Stimulated activated CD4-positive, alpha-beta T cell treated with anti-CD3 and anti-CD28 coated beads, Interleukin-2, amount 100 ng/mL, for 24 hours (primary cell): ENCODE data around the gene SURF1.
"Not testable (repeated sequence)": the region's sequence is repeated elsewhere in the genome, so short reads cannot be mapped to it uniquely, and the experiment has no call there.

Experiments used
- DNase-seq, 2 donors: peaks; one replicate each; pipeline ENCODE4 v3.0.0-alpha.2; 2020

SURF1 gene, protein sequence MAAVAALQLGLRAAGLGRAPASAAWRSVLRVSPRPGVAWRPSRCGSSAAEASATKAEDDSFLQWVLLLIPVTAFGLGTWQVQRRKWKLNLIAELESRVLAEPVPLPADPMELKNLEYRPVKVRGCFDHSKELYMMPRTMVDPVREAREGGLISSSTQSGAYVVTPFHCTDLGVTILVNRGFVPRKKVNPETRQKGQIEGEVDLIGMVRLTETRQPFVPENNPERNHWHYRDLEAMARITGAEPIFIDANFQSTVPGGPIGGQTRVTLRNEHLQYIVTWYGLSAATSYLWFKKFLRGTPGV

DNA sequence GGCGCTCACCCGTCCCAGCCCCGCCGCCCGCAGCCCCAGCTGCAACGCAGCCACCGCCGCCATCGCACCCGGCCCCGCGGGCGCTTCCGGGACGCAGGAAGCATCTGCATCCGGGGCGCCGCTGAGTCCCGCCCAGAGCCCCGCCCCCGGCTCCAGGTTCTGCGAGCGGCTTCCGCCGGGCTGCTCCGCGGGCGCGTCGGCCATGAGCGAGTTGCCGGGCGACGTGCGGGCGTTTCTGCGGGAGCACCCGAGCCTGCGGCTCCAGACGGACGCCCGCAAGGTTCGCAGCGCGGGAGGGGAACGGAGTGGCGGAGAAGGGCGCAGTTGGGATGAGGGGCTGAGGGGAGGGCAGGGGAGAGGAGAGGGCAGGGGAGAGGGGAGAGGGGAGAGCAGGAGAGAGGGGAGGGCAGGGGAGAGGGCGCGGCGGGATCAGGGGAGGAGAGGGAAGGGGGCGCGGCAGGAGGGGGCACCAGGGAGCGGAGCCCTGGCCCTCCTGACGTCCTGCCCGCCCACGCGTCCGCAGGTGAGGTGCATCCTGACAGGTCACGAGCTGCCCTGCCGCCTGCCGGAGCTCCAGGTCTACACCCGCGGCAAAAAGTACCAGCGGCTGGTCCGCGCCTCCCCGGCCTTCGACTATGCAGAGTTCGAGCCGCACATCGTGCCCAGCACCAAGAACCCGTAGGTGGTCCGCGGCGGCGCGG, at the start of gene SURF1, which contains the start of gene SURF2:
SURF1 (minus strand) TSS at position 97 of the 701 bp plus-strand sequence; CDS start at position 63, 34 bp downstream.
SURF2 (plus strand) TSS at position 160 of the 701 bp plus-strand sequence; CDS start at position 203, 43 bp downstream.
- DNase-seq, result peak; percentile 92 to 96

DNA sequence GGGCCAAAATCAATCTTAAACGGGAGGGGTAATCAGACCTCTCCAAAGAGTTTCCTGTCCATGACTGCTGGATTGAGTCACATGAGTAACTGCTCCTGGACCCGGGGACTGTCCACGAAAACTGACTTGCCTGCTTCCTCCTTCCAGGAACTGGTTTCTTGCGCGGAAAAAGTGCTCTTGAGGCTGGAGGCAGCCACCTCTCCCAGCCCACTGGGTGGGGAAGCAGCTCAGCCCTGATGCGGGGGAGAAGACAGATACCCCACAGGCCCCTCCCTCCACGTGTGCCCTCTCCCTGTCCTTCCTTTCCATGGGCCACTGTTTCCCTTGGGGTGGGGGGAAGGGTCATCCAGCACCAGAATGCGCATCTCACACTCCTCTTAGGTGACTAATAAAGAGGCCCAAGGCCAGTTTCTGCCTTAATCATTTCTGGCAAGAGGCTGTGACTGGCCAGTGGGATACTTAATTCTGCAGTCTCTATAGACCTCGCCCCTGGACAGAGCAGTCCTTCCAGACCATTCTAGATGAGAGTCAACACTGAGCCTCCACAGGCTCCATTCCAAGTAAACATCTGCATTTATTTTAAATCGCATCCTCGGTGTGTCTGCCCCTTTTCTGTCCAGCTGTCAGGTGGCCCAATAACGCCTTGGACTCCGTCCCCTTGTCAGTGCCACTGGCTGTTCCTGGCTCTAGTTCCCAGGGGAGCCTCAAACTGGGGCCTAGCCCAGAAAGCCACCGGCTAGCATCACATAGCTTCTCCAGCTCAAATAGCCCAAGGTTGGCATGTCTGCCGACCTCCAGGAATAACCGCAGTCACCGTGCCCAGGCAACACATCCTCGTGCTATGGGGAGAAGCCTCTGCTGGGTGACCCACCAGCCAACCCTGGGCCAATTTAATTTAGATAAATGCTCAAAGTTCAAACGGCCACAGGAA, 49.5 kb upstream of the SURF1 start:
- no peak for DNase-seq

DNA sequence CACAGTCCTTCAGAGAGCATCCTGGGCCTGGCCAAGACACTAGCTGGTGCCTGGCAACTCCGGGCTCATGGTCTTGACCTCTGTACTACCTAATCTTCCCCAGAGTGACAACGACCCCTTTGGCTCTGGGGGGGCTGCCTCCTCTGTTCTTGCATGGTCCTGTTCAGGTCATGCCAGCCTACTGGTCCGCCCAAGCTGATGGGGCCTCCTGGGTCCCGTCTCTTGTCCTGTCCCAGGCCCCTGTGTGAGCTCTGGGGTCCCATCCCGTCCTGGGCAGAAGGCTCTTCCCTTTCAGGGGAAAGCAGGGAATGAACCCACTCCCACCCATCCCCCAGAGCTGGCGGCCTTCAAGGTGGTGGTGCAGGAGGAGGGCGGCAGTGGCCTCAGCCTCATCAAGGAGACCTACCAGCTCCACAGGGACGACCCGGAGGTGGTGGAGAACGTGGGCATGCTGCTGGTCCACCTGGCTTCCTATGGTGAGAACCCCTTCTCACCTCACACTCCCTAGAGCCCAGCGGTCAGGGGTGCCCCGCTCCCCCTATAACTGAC, 48.2 kb upstream of the SURF1 start:
- no peak for DNase-seq

DNA sequence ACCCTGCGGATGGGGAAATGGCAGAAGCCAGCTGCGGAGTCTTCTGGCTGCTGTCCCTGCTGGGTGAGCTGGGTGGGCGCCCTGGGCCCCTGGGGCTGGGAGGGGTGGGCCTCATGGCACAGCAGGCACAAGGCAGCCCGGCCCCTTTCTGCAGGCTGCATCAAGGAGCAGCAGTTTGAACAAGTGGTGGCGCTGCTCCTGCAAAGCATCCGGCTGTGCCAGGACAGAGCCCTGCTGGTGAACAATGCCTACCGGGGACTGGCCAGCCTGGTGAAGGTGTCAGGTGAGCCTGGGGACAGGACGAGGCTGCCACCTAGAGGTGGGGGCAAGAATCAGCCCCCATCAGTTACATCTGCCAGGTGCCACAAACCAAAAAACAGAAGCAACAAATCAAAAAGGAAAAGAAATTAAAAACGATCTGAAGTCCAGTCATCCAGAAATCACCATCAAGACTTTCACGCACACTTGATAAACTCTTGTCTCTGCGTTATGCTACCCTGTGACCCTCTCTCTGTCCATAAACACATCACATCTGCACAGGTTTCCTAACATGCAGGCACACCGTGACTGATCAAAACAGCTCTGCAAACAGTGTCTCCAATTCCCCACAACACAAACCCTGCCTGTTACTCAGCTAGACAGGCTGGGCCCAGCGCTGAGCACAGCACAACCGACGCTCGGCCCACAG, 47.6 kb upstream of the SURF1 start:
- DNase-seq, result peak; percentile 64 to 72

DNA sequence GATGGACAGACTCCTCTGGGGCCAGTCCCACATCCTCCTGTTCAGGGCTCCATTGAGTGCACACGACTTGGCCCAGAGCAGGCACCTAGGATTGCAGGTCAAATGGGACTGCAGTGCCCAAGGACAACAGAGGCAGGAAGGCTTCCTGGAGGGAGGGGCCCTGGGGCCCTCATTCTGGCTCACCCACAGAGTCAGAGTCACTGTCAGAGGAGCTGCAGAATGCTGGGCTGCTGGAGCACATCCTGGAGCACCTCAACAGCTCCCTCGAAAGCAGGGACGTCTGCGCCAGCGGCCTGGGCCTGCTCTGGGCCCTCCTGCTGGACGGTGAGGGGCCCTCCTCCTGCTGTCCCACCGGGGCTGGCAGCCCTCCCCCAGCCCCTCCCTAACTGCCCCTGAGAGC, 46.4 kb upstream of the SURF1 start:
- DNase-seq, result no peak

DNA sequence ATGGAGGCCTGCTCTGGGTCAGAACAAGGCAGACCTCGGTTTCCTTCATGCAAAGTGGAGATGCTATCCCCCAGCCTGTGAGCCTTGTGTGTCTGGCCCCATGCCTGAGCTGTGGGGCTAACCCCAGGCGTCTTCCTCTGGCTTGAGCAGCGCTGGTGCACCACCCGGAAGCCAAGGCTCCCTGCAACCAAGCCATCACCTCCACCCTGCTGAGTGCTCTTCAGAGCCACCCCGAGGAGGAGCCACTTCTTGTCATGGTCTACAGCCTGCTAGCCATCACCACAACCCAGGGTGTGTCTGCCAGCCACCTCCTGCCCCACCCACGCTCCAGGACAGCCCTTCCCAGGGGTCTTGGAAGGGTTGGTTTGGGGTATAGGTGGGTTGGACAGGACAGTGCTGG, 45.3 kb upstream of the SURF1 start:
- DNase-seq, result no peak

DNA sequence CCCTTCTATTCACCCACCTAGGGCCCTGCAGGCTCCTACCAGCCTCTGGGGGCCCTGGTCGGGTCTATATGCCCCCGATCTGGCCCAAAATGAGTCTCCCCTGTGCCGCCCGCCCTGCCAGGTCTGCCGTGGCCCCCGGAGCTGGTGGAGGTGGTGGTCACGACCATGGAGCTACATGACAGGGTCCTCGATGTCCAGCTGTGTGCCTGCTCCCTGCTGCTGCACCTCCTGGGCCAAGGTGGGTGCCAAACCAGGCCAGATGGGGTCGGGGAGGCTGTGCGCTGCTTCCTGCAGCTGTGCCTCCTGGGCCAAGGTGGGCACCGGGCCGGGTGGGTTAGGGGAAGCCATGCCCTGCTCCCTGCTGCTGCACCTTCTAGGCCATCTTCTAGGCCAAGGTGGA, 44.0 kb upstream of the SURF1 start:
- no peak for DNase-seq

DNA sequence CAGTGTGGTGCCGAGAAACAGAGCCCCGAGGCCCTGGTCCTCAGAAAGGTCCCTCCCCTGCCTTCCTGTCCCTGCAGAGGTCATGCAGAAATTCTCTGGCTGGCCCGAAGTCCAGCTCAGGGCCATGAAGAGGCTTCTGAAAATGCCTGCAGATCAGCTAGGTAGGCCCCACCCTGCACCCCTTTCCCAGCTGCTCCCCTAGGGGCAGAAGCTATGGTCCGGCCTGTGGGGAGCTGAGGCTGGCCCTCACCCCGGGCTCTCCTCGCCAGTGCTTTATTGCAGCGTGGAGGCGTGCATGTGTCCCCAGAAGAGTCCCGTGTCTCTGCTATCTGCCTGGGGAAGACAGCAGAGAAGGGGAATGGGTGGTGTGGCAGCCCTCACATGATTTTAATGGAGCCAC, 41.6 kb upstream of the SURF1 start:
- no peak for DNase-seq

DNA sequence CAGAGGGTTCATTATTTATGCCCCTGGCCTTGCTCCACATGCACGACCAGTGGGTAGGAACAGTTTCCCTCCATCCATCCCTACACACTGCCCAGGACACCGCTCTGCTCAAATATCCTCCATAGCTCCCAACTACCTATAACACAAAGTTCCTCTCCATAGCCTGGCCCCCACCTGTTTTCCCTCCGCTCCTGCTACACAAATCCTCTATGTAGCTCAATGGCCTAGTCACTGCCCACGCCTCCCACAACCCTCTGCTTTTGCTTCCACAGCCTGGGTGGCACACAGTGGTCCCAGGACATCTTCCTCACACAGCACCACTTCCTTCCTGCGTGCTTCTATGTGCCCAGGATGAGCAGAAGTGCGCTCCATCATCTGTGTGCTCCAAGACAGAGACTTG, 41.1 kb upstream of the SURF1 start:
- DNase-seq, result no peak

DNA sequence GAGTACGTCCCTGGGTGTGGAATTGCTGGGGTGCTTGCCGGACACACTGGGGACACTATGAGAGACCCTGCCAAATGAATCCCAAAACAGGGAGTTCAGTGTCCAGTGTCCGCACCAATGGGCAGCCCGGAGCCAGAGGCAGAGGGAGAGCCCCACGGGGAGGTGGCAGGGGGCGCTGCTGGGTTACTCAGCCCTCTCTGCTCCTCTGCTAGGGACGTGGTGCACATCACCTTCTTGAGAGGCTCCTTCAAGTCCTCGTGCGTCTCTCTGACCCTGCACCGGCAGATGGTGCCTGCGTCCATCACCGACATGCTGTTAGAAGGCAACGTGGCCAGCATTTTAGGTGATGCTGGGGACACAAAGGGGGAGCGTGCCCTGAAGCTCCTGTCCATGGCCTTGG, 40.7 kb upstream of the SURF1 start:
- DNase-seq, result no peak

DNA sequence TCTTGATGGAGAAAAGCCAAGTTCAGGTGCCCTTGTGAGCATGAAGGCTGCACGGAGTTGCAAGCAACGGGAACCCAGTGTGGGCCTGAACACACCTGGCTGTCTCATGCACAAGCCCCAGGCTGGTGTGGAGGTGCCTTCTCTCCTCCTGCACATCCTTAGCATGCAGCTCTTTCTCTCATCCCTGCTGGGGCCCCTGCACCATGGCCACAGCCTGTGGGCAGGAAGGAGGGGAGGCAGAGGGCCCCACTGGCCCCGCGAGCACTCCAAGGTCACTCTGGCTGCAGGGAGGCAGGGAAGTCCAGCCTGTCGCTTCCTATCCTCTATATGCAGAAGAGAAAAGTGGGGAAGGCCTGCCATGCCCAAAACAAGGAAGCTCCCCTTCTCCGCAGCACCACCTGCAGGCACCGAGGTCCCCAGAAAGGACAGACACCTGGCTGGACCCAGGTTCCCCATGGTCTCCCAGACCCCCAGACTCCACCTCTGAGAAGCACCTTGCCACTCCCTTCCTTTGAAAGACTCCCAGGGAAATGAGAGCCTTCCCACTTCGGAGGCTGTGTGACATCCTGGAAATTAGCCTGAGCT, 38.5 kb upstream of the SURF1 start:
- DNase-seq, result no peak

DNA sequence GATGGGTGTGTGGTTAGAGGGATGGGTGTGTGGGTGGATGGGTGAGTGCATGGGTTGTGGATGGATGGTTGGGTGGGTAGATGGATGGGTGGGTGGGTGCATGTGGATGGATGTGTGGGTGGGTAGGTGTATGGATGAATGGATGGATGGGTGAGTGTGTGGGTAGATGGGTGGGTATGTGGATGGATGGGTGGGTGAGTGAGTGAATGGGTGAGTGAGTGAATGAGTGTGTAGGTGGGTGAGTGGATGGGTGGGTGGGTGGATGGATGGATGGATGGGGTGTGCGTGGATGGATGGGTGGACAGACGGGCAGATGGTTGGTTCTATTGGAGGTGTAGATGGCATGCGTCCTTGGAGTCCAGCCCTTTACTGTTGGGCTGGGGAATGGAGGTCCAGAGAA, 37.1 kb upstream of the SURF1 start:
- no peak for DNase-seq

DNA sequence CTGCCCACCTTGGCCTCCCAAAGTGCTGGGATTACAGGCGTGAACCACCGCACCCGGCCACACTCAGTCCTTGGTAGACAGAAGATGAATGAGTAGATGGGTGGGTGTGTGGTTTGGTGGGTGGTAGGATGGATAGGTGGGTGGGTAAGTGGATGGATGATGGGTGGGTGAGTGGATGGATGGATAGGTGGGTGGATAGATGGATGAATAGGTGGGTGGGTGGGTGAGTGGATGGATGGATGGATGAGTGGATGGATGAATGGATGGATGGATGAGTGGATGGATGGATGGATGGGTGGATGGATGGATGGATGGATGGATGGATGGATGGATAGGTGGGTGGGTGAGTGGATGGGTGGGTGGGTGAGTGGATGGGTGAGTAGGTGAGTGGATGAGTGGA, 36.0 kb upstream of the SURF1 start:
- not testable (repeated sequence) for DNase-seq

DNA sequence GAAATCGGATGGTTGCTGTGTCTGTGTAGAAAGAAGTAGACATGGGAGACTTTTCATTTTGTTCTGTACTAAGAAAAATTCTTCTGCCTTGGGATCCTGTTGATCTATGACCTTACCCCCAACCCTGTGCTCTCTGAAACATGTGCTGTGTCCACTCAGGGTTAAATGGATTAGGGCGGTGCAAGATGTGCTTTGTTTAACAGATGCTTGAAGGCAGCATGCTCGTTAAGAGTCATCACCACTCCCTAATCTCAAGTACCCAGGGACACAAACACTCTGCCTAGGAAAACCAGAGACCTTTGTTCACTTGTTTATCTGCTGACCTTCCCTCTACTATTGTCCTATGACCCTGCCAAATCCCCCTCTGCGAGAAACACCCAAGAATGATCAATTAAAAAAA, 35.2 kb upstream of the SURF1 start:
- DNase-seq, result not testable (repeated sequence)

DNA sequence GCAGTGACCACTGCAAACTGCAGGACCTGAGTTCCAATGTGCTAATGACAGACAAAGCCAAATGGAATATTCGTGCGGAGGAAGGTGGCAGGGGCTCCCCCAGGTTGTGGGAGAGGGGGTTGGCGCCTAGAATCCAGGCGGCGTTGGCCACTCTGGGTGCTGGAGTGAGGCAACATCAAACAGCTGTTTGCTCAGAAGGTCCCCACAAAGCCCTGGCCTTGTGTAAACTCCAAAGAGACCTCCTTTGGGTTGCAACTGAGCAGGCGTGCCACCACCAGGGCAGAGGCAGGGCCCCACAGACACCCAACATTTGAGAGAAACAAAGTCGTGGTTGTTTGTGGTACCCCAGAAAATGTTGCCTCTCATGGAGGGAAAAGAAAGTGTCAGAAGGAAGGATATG, 34.4 kb upstream of the SURF1 start:
- DNase-seq, result no peak

DNA sequence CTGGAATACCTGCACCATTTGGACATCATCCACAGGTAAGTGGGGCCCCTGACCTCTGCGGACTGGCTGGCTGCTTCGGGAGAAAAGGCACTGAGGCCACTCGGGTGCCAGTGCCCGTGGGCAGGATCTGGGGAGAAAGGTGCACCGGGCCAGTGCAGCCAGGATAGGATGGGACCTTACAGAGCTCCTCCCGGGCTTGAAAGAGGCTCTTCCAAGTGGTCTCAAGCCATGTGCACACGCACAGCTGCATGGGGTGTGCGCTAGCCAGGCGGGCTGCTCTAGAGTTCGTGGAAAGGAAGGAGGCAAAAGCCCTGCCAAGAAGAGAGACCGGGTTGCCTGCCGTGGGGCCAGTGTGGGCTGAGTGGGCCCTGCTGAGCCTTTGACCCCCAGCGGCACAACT, 33.3 kb upstream of the SURF1 start:
- DNase-seq, result no peak

DNA sequence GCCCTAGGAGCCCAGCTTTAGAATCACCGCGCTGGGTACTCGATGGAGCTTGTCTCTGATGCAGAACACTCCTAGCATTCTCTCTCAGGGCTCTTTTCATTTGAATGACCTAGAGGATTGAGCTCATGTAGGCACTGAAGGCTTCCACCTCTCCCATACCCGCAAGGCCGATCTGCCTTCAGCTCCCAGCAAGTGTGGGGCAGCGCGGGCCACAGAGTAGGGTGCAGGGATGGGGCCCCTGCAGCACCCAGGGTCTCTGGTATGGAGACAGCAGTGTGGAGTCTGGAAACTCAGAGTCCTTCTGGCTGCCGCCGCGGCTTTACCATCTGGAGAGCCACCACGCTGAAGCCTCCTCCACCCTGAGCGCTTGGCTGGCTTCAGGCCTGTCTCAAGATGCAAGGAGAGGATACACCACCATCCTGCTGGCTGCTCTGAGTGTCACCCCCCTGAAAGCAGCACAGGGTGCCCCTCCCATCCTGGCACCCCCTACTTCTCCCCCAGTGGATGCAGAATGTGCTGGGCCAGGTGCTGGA, 32.8 kb upstream of the SURF1 start:
- no peak for DNase-seq

DNA sequence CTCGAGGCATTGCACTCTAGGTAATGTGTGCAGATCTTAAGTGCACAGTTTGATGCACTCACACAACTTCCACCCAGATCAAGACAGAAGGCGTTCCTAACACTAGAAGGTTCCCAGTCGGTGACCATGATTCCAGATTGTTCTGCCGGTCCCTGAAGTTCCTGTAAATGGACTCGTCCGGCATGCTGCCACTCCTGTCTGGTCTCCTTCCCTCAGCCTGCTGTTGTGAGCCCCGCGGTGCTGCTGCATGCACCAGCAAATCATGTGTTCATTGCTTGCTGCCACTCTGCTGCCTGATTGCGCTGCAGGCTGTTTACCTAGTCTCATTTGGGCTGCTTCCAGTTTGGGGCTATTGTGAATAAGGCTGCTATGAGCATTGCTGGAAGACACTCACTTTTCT, 31.4 kb upstream of the SURF1 start:
- no peak for DNase-seq

DNA sequence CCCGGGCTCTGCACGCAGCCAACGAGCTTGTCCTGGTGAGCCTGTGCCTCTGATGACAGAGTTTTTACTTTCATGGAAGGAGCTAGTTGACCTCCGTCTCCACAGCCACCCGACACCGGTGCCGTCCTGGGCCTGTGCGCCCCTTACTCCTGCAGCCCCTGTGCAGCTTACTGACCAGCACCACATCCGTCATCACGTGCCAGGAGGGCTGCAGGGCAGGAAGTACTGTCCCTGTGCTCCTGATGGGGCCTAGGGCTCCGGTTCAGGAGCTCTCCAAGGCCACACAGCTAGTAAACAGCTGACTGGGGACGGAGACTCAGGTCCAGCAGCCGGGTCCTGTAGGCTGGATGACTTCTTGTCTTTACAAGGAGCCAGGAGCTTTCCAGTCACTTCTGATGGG, 30.1 kb upstream of the SURF1 start:
- DNase-seq, result no peak

DNA sequence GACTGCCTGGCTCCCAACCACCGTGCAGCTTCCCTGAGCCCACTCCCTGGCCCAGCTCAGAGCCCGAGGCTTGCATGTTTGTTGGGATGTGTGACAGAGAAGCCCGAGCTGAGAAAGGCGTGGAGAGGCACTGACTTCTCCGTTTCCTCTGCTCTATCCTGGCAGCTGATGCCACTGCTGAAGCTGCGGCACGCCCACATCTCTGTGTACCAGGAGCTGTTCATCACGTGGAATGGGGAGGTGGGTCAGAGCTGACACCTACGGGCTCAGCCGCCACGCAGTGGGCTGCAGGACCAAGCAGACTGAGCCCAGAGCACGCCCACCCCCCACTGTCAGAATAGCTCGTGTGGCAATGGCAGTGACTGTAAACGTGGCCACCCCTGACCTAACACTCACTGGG, 29.2 kb upstream of the SURF1 start:
- DNase-seq, result no peak

DNA sequence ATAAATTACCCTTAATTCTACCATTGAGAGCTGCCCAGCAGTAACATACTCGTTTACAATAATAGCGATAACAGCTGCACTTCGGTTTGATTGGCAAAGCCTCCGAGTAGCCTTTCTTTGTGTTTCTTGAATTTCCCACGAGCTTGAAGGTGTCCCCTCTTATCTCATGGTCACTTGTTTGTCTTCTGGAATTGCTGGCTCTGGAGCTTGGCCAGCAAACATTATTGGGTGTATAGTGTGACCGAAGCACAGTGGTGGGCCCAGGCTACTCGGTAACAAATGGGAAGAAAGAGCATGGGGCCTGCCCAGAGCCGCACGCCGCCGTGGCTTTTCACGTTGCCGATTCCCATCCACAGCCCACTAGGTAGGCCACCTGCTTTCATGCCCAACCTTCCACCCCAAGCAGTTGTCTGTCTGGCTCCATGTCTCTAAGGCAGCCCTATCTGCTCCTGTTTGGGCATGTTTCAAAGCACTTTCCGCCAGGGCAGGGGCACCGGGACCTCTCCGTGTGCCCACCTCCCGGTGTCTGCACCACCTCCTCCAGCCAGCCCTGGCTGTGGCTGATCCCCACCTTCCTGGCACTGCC, 28.5 kb upstream of the SURF1 start:
- no peak for DNase-seq
